Measurements from ENCODE around the gene LEMD3. TPM values are rescaled to one million over a fixed set of nuclear protein-coding genes. Genes with fewer than 3 reads are reported as not detected.

LEMD3 gene
- polyA plus RNA-seq, 1 donor from 2014 or later: 41.0 TPM

DNA sequence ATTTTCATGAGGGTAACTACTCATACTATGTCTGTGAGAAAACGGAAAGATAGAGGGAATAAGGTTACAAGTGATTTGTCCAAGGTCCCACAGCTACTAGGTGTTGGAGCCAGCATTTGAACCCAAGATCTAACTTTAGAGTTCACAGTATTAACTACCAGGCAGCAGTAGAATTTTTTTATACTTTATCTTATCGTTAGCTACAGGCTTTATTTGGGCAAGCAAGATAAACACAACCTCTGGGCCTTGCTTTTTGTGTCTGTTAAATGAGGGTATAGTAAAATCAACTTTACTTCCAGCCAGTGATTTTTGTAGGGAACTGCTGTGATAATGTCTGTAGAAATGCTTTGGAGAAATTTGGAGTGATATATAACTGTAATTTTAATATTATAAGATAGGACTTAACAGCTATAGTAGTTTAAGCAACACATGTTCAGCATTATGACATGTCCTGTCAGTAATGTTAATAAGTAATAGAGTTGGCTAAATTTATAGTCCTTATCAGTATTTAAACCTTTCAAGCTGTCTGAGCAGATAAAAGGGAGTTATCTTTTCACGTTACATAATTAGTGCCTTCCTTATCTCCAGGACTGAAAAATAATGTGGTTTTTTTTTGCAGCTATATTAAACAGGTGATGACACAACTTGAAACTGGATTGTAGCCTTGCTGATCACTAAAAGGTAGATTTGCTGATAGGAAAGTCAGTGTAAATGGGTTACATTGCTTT, 12.8 kb downstream of the LEMD3 start:
- no peaks in the 10 kb centered on the region for H3K9me2 ChIP-seq (ENCODE audit: insufficient read depth, low read length)
- no peak overlapping the region for H3K4me3 ChIP-seq (ENCODE audit: low read length)
- no peak overlapping the region for H3K9ac ChIP-seq (ENCODE audit: low read length)
- no peaks in the 10 kb centered on the region for H3K27me3 ChIP-seq (ENCODE audit: insufficient read depth, low read depth, low read length)
- no peak for TF ChIP-seq MXI1 (conservative IDR thresholded peaks at IDR 0.05; ENCODE audit: poor library complexity, severe bottlenecking)
- no peak for TF ChIP-seq RAD21 (conservative IDR thresholded peaks at IDR 0.05)
- no peak for TF ChIP-seq EZH2 (IDR thresholded peaks at IDR 0.05; ENCODE audit: borderline replicate concordance, insufficient read depth, low read length, poor library complexity, severe bottlenecking)
- no peak for TF ChIP-seq TAF1 (IDR thresholded peaks at IDR 0.05; ENCODE audit: low read depth)
- TF ChIP-seq SMC3 (conservative IDR thresholded peaks at IDR 0.05; ENCODE audit: poor library complexity): no peak
- no peak for TF ChIP-seq POLR2AphosphoS5 (IDR thresholded peaks at IDR 0.05)
- TF ChIP-seq, protein P1, sequence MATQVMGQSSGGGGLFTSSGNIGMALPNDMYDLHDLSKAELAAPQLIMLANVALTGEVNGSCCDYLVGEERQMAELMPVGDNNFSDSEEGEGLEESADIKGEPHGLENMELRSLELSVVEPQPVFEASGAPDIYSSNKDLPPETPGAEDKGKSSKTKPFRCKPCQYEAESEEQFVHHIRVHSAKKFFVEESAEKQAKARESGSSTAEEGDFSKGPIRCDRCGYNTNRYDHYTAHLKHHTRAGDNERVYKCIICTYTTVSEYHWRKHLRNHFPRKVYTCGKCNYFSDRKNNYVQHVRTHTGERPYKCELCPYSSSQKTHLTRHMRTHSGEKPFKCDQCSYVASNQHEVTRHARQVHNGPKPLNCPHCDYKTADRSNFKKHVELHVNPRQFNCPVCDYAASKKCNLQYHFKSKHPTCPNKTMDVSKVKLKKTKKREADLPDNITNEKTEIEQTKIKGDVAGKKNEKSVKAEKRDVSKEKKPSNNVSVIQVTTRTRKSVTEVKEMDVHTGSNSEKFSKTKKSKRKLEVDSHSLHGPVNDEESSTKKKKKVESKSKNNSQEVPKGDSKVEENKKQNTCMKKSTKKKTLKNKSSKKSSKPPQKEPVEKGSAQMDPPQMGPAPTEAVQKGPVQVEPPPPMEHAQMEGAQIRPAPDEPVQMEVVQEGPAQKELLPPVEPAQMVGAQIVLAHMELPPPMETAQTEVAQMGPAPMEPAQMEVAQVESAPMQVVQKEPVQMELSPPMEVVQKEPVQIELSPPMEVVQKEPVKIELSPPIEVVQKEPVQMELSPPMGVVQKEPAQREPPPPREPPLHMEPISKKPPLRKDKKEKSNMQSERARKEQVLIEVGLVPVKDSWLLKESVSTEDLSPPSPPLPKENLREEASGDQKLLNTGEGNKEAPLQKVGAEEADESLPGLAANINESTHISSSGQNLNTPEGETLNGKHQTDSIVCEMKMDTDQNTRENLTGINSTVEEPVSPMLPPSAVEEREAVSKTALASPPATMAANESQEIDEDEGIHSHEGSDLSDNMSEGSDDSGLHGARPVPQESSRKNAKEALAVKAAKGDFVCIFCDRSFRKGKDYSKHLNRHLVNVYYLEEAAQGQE (IDR thresholded peaks at IDR 0.05; ENCODE audit: borderline replicate concordance): no peak
- TF ChIP-seq, protein P2, sequence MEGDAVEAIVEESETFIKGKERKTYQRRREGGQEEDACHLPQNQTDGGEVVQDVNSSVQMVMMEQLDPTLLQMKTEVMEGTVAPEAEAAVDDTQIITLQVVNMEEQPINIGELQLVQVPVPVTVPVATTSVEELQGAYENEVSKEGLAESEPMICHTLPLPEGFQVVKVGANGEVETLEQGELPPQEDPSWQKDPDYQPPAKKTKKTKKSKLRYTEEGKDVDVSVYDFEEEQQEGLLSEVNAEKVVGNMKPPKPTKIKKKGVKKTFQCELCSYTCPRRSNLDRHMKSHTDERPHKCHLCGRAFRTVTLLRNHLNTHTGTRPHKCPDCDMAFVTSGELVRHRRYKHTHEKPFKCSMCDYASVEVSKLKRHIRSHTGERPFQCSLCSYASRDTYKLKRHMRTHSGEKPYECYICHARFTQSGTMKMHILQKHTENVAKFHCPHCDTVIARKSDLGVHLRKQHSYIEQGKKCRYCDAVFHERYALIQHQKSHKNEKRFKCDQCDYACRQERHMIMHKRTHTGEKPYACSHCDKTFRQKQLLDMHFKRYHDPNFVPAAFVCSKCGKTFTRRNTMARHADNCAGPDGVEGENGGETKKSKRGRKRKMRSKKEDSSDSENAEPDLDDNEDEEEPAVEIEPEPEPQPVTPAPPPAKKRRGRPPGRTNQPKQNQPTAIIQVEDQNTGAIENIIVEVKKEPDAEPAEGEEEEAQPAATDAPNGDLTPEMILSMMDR (IDR thresholded peaks at IDR 0.05; ENCODE audit: poor library complexity, severe bottlenecking): no peak
- TF ChIP-seq EP300 (conservative IDR thresholded peaks at IDR 0.05; ENCODE audit: poor library complexity, severe bottlenecking): no peak
- no peaks in the 10 kb centered on the region for H3F3A ChIP-seq (ENCODE audit: insufficient read depth, low read length, poor library complexity, severe bottlenecking)
- no peak overlapping the region for H3K27ac ChIP-seq (ENCODE audit: low read length)
- H3K79me2 ChIP-seq (replicated peaks; ENCODE audit: insufficient read depth, low read length): peaks cover 68% of the 10 kb centered on the region
- no peaks in the 10 kb centered on the region for H3K9me3 ChIP-seq (ENCODE audit: low read length)
- H4K20me1 ChIP-seq (ENCODE audit: insufficient read depth): no peaks in the 10 kb centered on the region
- no peak overlapping the region for H3K4me2 ChIP-seq (ENCODE audit: low read length)
- no peak overlapping the region for H2AFZ ChIP-seq (ENCODE audit: low read depth, low read length)
- no peaks in the 10 kb centered on the region for H3K36me3 ChIP-seq (ENCODE audit: insufficient read depth, low read length)

DNA sequence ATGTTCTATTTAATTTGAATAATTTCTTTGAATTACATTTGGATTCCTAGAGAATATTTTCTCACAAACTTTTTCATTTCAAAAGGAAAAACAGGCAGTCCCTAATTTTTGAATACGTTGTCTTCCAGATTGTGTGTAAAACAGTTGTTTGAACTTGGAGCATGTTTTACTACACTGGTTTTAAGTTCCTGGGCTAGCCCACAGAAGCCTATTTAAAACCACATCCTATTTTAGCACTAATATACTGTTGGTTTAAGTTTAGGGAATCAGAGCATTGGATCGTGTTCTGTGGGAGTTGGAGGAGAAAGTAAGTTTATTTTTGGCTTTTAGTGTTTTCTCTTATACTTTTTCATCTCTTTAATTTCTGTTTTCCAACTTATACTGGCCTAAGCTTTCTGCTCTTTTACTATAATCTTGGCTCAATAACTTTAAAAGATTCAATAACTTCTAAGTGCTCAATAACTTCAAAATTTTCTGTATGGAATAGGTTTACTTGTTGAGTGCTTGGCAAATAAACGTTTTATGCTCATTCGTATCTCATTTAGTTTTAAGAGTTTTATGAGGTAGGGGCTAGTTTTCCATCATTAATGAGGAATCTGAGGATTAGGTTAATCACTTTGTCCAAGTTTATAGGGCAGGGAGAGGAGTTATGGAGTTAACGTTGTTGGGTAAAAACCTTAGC, 14.9 kb downstream of the LEMD3 start:
- Histone ChIP-seq H3K4me3 (ENCODE audit: low read length) (no peak overlapping the region), H3K79me2 (replicated peaks; ENCODE audit: insufficient read depth, low read length) (peaks cover 53% of the 10 kb centered on the region), H3F3A (ENCODE audit: insufficient read depth, low read length, poor library complexity, severe bottlenecking) (no peaks in the 10 kb centered on the region), H3K36me3 (ENCODE audit: insufficient read depth, low read length) (no peaks in the 10 kb centered on the region), H3K9me3 (ENCODE audit: low read length) (no peaks in the 10 kb centered on the region), H3K27me3 (ENCODE audit: insufficient read depth, low read depth, low read length) (no peaks in the 10 kb centered on the region), H4K20me1 (ENCODE audit: insufficient read depth) (no peaks in the 10 kb centered on the region), H3K9me2 (ENCODE audit: insufficient read depth, low read length) (no peaks in the 10 kb centered on the region), H2AFZ (ENCODE audit: low read depth, low read length) (no peak overlapping the region), H3K9ac (ENCODE audit: low read length) (no peak overlapping the region), H3K27ac (ENCODE audit: low read length) (no peak overlapping the region), H3K4me2 (ENCODE audit: low read length) (no peak overlapping the region)
- no peak for TF ChIP-seq SMC3 (conservative IDR thresholded peaks at IDR 0.05; ENCODE audit: poor library complexity)
- TF ChIP-seq, protein P2 (IDR thresholded peaks at IDR 0.05; ENCODE audit: poor library complexity, severe bottlenecking): no peak
- no peak for TF ChIP-seq TAF1 (IDR thresholded peaks at IDR 0.05; ENCODE audit: low read depth)
- no peak for TF ChIP-seq EZH2 (IDR thresholded peaks at IDR 0.05; ENCODE audit: borderline replicate concordance, insufficient read depth, low read length, poor library complexity, severe bottlenecking)
- TF ChIP-seq POLR2AphosphoS5 (IDR thresholded peaks at IDR 0.05): no peak
- TF ChIP-seq RAD21 (conservative IDR thresholded peaks at IDR 0.05): no peak
- TF ChIP-seq, protein P1 (IDR thresholded peaks at IDR 0.05; ENCODE audit: borderline replicate concordance): no peak
- no peak for TF ChIP-seq MXI1 (conservative IDR thresholded peaks at IDR 0.05; ENCODE audit: poor library complexity, severe bottlenecking)
- no peak for TF ChIP-seq EP300 (conservative IDR thresholded peaks at IDR 0.05; ENCODE audit: poor library complexity, severe bottlenecking)
